ENCODE measurements around the gene PRPF39.
"Not testable (repeated sequence)": the region's sequence is repeated elsewhere in the genome, so short reads cannot be mapped to it uniquely, and the experiment has no call there.

PRPF39 gene

DNA sequence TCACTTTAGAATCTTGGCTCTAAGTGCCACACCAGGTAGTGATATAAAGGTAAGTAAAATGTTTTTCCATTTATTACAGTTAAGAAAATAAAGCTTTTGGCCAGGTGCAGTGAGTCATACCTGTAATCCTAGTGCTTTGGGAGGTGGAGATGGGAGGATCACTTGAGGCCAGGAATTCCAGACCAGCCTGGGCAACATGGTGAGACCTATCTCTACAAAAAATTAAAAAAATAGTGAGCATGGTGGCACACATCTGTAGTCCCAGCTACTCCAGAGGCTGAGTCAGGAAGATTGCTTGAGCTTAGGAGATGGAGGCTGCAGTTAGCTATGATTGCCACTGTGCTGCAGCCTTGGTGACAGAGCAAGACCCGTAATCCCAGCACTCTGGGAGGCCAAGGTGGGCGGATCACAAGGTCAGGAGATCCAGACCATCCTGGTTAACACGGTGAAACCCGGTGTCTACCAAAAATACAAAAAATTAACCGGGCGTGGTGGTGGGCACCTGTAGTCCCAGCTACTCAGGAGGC lies 56.8 kb downstream of the PRPF39 start:
- in situ Hi-C loops (cut with MboI; ENCODE audit: low pct_unique_long_range_greater_than_20kb, low sequenced_read_pairs, unreplicated experiment), result no loop called here
- TF ChIP-seq CTCF (IDR thresholded peaks at IDR 0.05; ENCODE audit: extremely low read depth, insufficient read depth, missing control alignments), result no peak
- no peak for DNase-seq (ENCODE audit: low spot score)

- in situ Hi-C loops (cut with MboI; ENCODE audit: low pct_unique_long_range_greater_than_20kb, low sequenced_read_pairs, unreplicated experiment); DNase-seq (ENCODE audit: low spot score): not testable (repeated sequence)
Measured at GRCh38 chr14:45142083-45142482, 58.2 kb downstream of the PRPF39 start.

GRCh38 chr14:45144658-45145057 lies 60.7 kb downstream of the PRPF39 start:
- no peak for DNase-seq (ENCODE audit: low spot score)
- in situ Hi-C loops (cut with MboI; ENCODE audit: low pct_unique_long_range_greater_than_20kb, low sequenced_read_pairs, unreplicated experiment), result no loop called here
- TF ChIP-seq CTCF (IDR thresholded peaks at IDR 0.05; ENCODE audit: extremely low read depth, insufficient read depth, missing control alignments), result no peak

DNA sequence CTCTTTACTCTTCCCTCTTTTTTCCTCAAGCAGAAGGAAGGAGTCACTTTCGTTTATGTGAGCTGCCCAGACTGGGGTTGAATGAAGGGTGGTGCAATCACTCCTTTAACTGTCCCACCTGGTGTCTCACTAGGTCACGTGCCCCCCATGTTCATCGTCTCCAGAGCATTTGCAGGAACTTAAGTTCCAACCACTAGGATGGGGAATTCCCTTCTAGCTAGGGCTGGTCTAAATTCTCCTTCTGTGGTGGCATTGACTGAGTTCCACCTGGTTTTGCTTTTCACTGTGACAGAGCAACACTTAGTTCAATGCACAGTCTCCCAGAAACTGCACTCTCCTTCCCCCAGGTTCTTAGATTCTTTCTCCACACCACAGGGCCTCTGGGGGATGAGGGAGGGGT lies 61.3 kb downstream of the PRPF39 start:
- in situ Hi-C loops (cut with MboI; ENCODE audit: low pct_unique_long_range_greater_than_20kb, low sequenced_read_pairs, unreplicated experiment), result no loop called here
- no peak for TF ChIP-seq CTCF (IDR thresholded peaks at IDR 0.05; ENCODE audit: extremely low read depth, insufficient read depth, missing control alignments)
- no peak for DNase-seq (ENCODE audit: low spot score)

DNA sequence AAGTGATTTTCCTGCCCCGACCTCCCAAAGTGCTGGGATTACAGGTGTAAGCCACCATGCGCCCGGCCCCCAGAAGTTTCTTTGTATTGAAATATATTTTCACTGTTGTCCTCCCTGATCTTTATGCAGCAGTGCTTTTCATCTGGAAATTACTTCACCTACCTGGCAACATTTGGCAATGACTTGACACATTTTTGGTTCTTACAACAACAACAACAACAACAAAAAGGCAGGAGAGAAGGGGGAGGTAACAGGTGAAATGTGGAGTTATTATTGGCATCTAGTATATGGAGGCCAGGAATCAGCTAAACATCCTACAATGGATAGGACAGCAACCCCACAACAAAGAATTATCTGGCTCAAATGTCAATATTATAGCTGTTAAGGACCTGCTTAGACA lies 65.7 kb downstream of the PRPF39 start:
- in situ Hi-C loops (cut with MboI; ENCODE audit: low pct_unique_long_range_greater_than_20kb, low sequenced_read_pairs, unreplicated experiment), result no loop called here
- no peak for DNase-seq (ENCODE audit: low spot score)
- TF ChIP-seq CTCF (IDR thresholded peaks at IDR 0.05; ENCODE audit: extremely low read depth, insufficient read depth, missing control alignments), result no peak

- no peak for TF ChIP-seq CTCF (IDR thresholded peaks at IDR 0.05; ENCODE audit: extremely low read depth, insufficient read depth, missing control alignments)
- in situ Hi-C loops (cut with MboI; ENCODE audit: low pct_unique_long_range_greater_than_20kb, low sequenced_read_pairs, unreplicated experiment), result no loop called here
- DNase-seq (ENCODE audit: low spot score), result no peak
Measured at GRCh38 chr14:45150386-45150890, 66.5 kb downstream of the PRPF39 start.

- no peak for DNase-seq (ENCODE audit: low spot score)
- in situ Hi-C loops (cut with MboI; ENCODE audit: low pct_unique_long_range_greater_than_20kb, low sequenced_read_pairs, unreplicated experiment), result no loop called here
- TF ChIP-seq CTCF (IDR thresholded peaks at IDR 0.05; ENCODE audit: extremely low read depth, insufficient read depth, missing control alignments), result no peak
Measured at GRCh38 chr14:45156067-45156466, 72.2 kb downstream of the PRPF39 start.

All from GM13977 (cell line).